HG02981 (cell line): ENCODE data around the gene HIVEP1.

Experiments
- ATAC-seq: cut with Tn5 transposase; IDR thresholded peaks from one replicate; pipeline ENCODE4 v1.9.1; 2021; ENCODE audit warnings: mild to moderate bottlenecking, moderate library complexity; ENCODE audit not compliant: unreplicated experiment

The HIVEP1 gene

DNA sequence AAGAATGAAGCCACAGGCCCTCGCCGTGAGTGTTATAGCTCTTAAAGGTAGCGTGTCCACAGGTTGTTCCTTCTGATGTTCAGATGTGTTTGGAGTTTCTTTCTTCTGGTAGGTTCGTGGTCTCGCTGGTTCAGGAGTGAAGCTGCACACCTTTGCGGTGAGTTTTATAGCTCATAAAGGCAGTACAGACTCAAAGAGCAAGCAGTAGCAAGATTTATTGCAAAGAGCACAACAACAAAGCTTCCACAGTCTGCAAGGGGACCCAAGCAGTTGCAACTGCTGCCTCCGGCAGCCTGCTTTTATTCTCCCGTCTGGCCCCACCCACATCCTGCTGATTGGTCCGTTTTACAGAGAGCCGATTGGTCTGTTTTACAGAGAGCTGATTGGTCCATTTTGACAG, 5.2 kb downstream of the HIVEP1 start:
- no peak for ATAC-seq

DNA sequence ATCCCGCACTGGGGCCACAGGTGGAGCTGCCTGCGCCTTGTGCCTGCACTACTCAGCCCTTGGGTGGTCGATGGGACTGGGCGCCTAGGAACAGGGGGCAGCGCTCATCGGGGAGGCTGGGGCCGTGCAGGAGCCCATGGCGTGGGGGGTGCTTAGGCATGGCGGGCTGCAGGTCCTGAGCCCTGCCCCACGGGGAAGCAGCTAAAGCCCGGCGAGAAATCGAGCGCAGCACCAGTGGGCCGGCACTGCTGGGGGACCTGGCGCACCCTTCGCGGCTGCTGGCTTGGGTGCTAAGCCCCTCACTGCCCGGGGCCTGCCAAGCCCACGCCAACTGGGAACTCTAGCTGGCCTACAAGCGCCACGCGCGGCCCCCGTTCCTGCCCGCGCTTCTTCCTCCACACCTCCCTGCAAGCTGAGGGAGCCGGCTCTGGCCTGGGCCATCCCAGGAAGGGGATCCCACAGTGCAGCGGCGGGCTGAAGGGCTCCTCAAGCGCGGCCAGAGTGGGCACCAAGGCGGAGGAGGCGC, 5.8 kb downstream of the HIVEP1 start:
- no peak for ATAC-seq

DNA sequence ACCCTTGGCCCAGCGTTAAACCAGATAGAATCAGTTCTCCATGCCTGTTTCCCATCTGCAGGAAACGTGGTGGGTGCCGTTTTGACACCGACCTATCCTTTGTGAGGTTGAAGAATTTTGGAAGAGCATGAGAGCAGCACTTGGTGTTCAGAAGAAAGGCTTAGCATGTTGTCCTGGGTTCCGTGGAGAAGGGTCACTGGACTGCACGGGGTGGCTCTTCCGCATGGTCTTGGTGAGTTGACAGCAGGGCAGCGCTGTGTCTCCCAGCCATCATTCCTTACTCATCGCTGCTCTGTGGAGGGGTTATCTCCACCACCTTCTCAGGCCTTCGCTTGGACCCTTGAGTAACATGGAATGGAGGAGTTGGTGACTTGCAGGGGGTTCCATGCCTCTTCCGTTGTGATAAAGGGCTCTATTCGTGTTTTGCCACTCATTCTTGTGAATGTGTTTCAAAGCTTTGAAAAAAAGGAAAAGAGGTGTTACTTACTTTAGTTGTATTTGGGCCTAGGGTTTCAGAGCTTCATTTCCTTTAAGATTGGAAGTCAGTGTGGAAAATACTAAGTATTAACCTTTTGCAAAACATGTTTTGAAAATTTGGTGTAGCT, 8.2 kb downstream of the HIVEP1 start:
- no peak for ATAC-seq

DNA sequence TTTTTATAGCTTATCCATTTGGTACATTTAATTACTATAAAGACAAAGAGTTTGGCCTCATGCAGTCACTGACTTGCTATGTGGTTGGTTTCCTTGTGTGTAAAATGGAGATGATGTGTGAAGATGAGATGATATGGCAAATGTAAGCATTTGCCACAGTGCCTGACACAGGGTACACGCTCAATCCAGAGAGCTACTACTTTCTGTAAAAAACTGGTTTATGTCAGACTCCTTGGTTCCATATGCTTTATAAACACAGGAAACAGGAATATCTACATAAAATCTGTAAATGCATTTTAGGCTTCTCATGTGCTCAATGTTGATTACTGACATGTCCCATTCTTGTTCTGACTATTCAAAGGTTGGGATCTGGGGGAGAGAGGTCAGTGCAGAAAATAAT, 10.4 kb downstream of the HIVEP1 start:
- no peak for ATAC-seq

DNA sequence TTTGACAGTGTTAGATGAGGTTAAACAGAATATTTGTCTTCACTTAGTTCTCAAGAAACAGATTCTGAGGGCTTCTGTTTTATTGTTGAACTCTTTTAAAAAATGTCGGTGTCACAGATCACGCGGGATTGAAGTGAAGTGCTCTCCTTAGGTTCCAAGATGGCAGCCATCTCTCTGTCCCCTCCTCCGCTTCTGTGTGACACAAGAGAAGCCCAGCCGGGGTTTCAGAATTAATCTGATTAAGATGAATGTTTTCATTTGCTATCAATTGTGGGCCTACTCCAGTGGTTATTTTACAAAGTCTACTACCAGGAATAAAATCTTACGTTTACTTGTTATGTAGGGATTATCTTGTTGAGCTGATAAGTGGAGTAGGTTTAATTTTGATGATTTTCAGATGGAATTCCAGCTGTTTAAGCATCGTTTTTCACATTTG, 10.9 kb downstream of the HIVEP1 start:
- no peak for ATAC-seq

DNA sequence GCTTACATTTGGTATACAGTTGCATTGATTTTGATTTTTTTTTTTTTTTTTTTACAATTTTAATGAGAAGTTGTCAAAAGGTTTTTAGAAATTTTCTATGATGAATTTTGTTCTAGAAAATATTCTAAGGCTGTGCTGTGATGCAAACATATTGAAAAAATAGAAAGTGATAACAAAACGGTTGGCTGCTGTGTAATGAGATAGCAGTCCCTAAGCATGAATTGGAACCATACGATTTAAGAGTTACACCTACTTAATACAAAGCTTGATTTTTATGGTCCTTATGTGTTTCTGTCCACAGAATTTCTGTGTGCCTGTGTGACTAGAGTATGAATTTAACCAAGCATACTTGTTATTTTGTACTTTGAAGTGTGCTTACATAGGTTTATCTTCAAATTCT, 12.1 kb downstream of the HIVEP1 start:
- no peak for ATAC-seq

DNA sequence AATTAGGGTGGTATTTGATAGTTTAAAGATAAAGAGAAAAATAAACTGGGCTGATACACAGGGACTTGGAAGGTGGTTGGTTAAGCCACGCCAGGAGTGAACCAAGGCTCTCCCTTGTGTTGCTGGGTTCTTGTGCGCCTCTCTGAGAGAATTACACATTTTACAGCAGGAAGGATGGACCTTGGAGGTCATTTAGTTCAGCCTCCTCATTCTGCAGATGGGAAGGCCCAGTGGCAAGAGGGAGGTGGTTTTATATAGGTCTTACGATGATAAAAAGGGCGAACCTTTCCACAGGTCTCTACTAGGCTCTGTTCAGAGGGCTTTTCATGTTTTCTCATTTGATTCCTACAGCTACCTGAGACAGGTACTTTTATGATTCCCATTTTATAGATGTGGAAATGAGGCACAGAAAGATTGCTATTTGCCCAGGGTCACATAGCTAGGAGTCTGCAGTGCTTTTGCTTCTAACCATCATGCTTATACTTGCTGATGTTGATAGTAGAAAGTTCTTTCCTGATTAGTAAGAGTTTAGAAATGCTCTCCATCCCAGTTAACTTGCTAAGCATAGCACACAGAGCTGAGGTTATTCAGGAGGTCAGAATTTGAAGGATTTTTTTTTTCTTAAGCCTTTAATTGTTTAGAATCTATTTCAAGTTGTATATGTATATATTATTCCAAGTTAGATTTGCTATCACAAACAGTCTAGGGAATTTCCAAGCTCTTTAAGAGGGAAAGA, 12.8 kb downstream of the HIVEP1 start:
- no peak for ATAC-seq

DNA sequence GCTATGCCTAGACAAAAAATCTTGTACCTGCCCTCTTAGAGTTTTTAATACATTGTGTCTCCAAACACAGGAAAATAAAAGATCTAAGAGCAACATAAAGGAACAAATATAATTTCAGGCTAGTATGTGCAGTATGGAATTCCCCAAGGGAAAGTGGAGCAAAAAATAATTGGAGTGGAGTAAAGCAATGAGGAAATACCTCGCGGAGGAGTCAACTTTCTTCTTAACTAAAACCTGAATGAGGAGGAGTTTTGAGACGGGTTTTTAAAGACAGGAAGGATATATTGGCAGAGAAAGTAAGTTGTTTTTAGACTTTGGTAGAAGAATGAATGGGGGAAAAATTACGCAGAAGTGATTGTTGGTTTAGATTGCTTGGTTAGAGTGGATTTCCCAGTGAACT, 14.0 kb downstream of the HIVEP1 start:
- no peak for ATAC-seq

DNA sequence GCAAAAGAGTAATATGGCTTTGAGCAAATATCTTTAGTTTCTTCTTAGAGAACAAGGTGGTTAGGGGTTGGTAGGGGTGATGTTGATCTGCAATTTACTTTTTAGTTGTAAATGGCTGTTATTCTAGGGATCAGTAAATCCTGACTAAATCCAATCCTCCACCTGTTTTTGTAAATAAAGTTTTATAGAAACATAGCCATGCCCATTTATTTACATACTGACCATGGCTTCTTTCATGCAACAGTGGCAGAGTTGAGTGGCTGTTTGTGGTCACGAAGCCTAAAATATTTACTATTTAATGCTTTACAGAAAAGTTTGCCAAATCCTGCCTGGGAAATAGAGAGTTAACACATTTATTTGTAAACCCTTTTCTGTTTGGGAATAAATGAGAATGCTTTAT, 14.7 kb downstream of the HIVEP1 start:
- ATAC-seq: no peak

DNA sequence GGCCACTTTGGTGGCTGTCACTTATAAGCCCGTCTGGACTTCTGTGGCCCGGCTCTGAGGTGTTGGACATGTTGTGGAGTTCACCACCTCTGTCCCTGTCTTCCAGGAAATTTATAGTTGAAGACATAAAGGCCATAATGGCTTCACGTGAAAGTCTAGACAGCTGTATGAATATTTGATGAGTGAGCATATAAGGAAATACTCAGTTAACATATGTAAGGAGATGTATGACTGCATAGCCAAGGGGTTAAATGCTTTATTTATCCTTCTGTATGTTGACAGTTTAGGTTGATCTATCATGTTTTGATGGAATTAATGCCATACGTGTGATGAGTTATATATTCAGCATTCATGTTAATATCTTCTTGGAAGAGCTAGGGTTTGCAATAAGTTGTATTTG, 16.1 kb downstream of the HIVEP1 start:
- ATAC-seq: no peak

DNA sequence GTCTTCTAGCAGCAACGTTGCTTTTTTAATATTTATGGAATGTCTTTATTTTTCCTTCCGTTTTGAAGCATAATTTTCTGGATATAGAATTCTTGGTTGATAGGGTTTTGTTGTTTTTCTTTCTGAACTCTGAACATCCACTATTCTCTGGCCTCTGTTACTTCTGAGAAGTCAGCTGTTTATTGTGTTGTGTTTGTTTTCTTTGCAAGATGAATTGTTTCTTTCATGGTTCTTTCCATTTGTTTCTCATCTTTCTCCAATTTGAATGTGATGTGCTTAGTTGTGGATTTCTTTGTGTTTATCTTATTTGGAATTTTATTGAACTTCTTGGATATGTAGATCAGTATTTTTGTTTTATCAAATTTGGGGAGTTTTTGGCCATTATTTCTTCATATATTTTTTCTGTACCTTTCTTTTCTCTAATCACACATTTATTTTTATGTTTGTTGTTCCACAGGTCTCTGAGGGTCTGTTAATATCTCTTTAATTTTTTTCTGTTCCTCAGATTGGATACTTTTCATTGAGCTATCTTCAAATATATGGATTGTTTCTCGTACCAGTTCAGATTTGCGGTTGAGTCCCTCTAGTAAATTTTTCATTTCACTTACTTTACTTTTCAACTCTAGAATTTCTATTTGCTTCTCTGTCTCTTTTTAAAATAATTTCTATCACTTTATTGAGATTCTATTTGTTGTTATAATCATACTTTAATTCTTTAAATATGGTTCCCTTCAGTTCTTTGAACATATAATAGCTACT, 18.0 kb downstream of the HIVEP1 start:
- no peak for ATAC-seq

DNA sequence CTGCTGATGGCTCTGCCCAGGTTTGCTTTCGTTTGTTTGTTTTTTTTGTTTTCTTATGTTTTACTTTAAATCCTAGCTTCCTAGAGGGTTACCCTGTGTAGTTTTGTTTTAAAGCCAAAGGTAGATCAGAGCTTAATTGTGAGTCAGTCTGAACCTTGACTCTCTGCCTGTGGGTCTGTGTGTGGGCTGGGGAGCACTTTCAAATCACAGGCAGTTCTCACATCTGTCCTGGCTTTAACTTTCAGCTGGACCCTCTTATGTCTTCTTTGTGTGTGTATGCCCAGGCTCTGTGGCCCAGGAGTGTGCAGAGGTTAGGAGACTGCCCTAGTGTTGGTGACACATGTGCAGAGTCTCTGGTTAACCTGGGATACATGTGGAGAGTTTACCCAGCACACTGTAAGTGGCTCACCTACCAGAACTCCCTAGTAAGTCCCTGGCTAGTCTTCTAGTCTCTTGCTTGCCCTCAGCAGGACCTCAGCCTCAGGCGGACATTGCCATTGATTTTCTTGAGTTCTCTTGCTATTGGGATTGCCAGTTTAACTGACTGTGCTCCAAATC, 19.0 kb downstream of the HIVEP1 start:
- ATAC-seq: no peak

DNA sequence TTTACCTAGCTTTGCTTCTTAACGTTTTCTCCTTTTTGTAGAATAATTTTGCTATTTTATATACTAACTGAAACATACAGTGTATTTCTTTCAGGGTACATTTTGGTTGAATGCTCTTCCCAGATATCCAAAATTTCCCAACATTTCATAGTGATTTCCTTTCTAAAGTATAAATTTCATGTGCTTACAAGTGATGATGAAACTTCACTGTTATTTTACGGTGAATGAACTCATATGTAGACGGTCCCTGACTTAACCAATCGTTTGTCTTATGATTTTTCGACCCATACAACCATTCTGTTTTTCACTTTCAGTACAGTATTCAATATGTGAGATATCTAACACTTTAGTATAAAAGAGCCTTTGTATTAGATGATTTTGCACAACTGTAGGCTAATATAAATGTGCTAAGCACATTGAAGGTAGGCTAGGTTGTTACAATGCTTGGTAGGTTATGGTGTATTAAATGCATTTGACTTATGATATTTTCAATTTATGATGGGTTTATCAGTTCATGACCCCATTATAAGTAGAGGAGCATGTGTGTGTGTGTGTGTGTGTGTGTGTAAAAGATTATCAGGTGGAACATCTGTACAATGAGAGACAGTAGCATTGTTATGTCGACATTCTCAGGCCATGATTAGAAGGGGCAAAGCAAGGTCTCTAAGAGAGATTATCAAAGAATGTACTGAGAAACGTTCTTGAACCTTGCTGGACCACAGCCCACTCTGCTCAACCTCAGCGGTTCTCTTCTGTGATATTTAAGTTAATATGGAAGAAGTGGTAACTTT, 20.9 kb downstream of the HIVEP1 start:
- no peak for ATAC-seq

DNA sequence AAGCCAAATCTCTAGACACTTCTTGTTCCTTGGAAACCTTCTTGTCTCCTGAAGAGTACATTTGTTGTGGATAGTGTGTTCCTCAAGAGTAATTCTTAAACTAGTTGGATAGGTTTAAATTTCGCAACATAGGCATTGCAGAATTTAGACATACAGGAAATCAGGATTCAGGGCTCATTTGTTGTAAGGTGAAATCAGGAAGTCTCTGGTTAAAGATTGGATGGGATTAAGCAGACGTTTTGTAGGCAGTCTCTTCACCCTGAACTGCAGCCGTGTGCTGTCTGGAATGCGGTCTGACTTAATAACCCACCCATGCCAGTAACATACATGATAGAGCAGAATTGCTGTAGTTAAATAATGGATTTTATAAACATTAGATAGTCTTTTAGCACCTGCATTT, 21.7 kb downstream of the HIVEP1 start:
- ATAC-seq: no peak

DNA sequence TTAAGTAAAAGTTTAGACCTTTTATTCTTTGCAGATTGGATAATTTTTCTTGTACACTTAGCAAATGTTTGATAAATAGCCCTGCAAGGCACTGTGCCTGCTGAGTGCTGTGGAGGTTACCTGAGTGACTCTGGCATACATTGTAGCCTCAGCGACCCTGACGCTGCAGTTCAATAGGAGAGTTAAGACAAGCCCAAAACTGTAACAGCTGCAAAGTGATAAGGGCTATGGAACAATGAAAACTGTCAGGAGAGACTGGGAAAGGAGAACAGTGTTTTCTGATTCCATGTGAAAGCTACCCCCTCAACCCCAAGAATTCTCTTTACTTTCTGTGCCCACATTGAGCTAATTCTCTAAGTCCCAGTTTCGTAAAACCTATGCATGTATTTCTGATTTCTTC, 22.2 kb downstream of the HIVEP1 start:
- no peak for ATAC-seq

DNA sequence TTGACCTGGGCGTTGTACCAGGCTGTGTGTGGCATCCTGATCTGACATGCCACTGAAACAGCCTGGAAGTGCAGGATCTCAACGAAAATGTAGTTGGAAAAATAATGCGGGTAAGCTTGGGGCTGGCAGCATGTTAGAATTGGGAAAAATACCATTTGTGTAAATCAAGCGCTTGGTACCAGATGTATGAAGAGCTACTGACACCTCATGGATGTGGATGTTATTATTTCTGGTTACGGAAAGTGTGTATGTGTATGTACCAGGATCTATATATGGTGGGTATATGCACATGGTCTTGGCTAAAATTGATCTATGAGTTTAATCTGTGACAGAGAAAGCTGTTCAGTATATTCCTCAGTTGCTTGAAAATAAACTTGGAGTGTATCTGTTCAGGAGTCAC, 22.7 kb downstream of the HIVEP1 start:
- no peak for ATAC-seq

DNA sequence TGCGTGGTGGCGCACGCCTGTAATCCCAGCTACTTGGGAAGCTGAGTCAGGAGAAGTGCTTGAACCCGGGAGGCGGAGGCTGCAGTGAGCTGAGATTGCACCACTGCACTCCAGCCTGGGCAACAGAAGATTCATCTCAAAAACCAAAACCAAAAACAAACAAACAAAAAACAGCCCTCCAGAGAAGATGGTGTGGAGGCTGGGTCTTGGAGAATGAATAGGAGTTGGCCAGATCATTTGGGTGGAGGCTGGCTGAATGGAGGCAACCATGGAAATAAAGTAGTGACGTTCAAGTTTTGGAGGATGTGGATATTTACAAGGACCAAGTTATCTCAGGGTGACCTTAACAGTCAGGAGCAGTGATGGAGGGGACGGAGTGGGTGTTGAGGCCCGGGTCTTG, 24.7 kb downstream of the HIVEP1 start:
- ATAC-seq: no peak

DNA sequence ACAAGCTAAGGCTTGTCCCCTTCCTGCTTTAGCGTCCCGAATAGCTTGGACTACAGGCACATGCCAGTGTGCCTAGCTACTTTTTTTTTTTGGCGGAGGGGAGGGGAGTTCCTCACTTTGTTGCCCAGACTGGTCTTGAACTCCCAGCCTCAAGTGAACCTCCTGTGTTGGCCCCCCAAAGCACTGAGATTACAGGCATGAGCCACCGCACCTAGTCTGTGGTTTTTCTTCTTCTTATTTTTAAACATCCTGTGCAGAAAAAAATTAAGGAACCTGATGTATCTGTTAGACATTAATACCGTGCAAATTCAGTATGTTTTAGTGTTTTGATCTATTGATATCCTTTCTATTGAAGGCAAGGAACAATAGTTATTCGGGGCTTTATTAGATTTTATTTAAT, 25.7 kb downstream of the HIVEP1 start:
- no peak for ATAC-seq

DNA sequence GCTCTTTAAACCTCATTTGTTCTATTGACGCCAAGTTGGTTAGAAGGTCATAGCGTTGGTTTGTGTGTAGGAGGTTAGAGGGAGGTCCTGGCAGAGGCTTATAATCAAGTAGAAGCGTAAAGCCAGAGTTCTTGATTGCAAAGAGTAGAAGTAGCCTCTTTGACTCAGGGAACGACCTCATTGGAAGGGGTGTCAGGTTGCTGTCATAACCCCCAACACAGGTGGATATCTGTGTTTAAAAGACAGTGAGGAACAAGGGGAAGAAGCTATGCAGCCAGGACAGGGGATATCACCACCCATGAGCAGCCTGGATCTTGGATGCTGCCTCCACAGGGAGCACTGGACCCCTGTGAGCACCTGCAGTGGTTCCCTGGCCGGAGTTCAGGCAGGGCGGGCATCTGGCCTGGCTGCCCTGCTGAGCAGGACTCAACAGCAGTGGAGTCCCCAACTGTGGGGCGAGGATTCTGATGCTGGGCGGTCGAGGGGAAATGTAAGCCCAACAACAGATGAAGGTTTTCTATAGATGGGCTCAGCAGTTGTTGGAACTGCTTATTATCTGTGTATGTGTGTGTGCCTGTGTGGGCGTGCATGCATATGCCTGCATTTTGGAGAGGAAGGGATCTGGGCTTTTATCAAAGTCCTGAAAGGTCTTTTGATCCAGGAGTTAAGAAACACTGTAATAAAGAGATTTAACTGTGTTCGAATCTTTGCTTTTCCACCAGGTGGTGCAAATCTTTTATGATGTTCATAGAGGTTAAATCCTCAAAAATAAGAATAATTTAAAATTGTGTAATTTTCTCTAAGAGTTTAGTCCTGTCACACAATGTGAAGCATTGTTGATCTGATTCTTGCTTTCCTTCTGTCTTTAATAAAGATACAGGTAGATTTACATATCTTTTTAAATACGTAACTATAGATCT, 27.7 kb downstream of the HIVEP1 start:
- no peak for ATAC-seq

DNA sequence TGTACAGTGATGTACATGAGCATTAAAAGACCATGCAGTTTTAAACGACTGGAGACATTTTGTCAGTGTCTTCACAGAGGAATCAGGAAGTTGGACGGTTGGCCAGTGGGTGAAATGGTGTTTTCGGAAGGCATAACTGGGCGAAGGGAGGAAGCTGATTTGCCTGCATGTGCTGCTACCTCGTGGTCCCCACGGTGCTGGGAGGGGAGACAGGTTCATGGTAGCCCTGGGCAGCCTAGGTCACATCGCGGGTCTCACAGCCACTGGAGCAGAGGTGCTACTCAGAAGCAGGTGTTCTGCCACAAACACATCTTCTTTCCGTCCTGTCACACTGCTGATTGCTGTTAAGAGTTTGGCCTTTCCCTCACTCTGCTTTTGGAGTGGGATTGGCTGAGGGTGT, 35.2 kb downstream of the HIVEP1 start:
- no peak for ATAC-seq
